Loucy (cell line): Measurements from ENCODE around the gene MYH8.

ENCODE experiments used
- CTCF ChIP-seq: fragments of 200-600 bp; sonication (generic); conservative IDR thresholded peaks from 2 replicates; pipeline ENCODE4 v1.5.1; 2014; ENCODE audit warnings: mild to moderate bottlenecking, antibody characterized with exemption, low read length
- EZH2phosphoT487 ChIP-seq: fragments of 200-600 bp; IDR thresholded peaks from 2 replicates; pipeline ENCODE4 v1.6.1; 2018; ENCODE audit warnings: antibody characterized with exemption, mild to moderate bottlenecking, moderate library complexity, borderline replicate concordance

- TF ChIP-seq CTCF (no peak), EZH2phosphoT487 (no peak)
Observed at GRCh38 chr17:10368561-10368960, 53.2 kb downstream of the MYH8 start.
